H9 (cell line): ENCODE results near the gene ESRRB. TPM values are rescaled to one million over a fixed set of nuclear protein-coding genes. Genes with fewer than 3 reads are reported as not detected.

ENCODE experiments used
- DNase-seq: peaks from one replicate; pipeline ENCODE4 v3.0.0-alpha.2; 2017
- H2AFZ ChIP-seq: one replicate; pipeline ENCODE4 v1.6.1; 2013; ENCODE audit warnings: mild to moderate bottlenecking, low read length, control low read depth, moderate library complexity
- H2AK5ac ChIP-seq: 2 replicates; pipeline ENCODE4 v1.6.1; 2013; ENCODE audit warnings: low read length, control low read depth, mixed read lengths; ENCODE audit not compliant: insufficient read length
- H2BK120ac ChIP-seq: one replicate; pipeline ENCODE4 v1.6.1; 2013; ENCODE audit warnings: low read depth, mild to moderate bottlenecking, low read length, control low read depth, inconsistent platforms; ENCODE audit not compliant: poor library complexity, severe bottlenecking
- H2BK12ac ChIP-seq: 2 replicates; pipeline ENCODE4 v1.6.1; 2013; ENCODE audit warnings: low read length, control low read depth, mixed read lengths, low read depth; ENCODE audit not compliant: insufficient read length
- H2BK15ac ChIP-seq: 2 replicates; pipeline ENCODE4 v1.6.1; 2013; ENCODE audit warnings: low read depth, low read length, control low read depth
- H2BK20ac ChIP-seq: one replicate; pipeline ENCODE4 v1.6.1; 2013; ENCODE audit warnings: low read depth, mild to moderate bottlenecking, low read length, control low read depth, inconsistent platforms; ENCODE audit not compliant: poor library complexity, severe bottlenecking
- H2BK5ac ChIP-seq: 2 replicates; pipeline ENCODE4 v1.6.1; 2013; ENCODE audit warnings: low read length, control low read depth, mixed read lengths; ENCODE audit not compliant: insufficient read length
- H3K14ac ChIP-seq: 2 replicates; pipeline ENCODE4 v1.6.1; 2013; ENCODE audit warnings: low read length, control low read depth; ENCODE audit not compliant: insufficient read depth
- H3K18ac ChIP-seq: 2 replicates; pipeline ENCODE4 v1.6.1; 2013; ENCODE audit warnings: low read depth, mild to moderate bottlenecking, mixed read lengths, low read length, control low read depth; ENCODE audit not compliant: insufficient read length
- H3K23ac ChIP-seq: 2 replicates; pipeline ENCODE4 v1.6.1; 2013; ENCODE audit warnings: low read length, control low read depth, mixed read lengths, low read depth; ENCODE audit not compliant: insufficient read length
- H3K23me2 ChIP-seq: 2 replicates; pipeline ENCODE4 v1.6.1; 2013; ENCODE audit warnings: low read depth, mild to moderate bottlenecking, mixed read lengths, low read length, control low read depth; ENCODE audit not compliant: insufficient read length, poor library complexity, severe bottlenecking
- H3K27ac ChIP-seq: 2 replicates; pipeline ENCODE4 v1.5.1; 2013; ENCODE audit warnings: low read length, control low read depth, mixed read lengths, low read depth; ENCODE audit not compliant: insufficient read length
- H3K27me3 ChIP-seq: 2 replicates; pipeline ENCODE4 v1.6.1; 2013; ENCODE audit warnings: low read length, control low read depth, inconsistent platforms; ENCODE audit not compliant: insufficient read depth
- H3K4ac ChIP-seq: 2 replicates; pipeline ENCODE4 v1.6.1; 2013; ENCODE audit warnings: low read depth, mild to moderate bottlenecking, control low read depth, inconsistent platforms, low read length, moderate library complexity
- H3K4me1 ChIP-seq: 2 replicates; pipeline ENCODE4 v1.6.1; 2013; ENCODE audit warnings: low read length, control low read depth, inconsistent platforms; ENCODE audit not compliant: insufficient read depth
- H3K4me2 ChIP-seq: 2 replicates; pipeline ENCODE4 v1.6.1; 2013; ENCODE audit warnings: low read length, control low read depth, mixed read lengths; ENCODE audit not compliant: insufficient read length, insufficient read depth
- H3K56ac ChIP-seq: 2 replicates; pipeline ENCODE4 v1.6.1; 2013; ENCODE audit warnings: low read depth, mild to moderate bottlenecking, mixed read lengths, low read length, control low read depth; ENCODE audit not compliant: insufficient read length
- H3K79me1 ChIP-seq: 2 replicates; pipeline ENCODE4 v1.6.1; 2013; ENCODE audit warnings: low read depth, mild to moderate bottlenecking, moderate library complexity, low read length, control low read depth, inconsistent platforms; ENCODE audit not compliant: insufficient read depth, poor library complexity, severe bottlenecking
- H3K79me2 ChIP-seq: 2 replicates; pipeline ENCODE4 v1.6.1; 2013; ENCODE audit warnings: low read length, control low read depth, inconsistent platforms; ENCODE audit not compliant: insufficient read depth
- H3K9ac ChIP-seq: 2 replicates; pipeline ENCODE4 v1.6.1; 2013; ENCODE audit warnings: low read length, control low read depth, mixed read lengths; ENCODE audit not compliant: insufficient read length; ENCODE audit errors: extremely low read depth
- H3K9me3 ChIP-seq: one replicate; pipeline ENCODE4 v1.6.1; 2013; ENCODE audit warnings: low read depth, low read length, inconsistent platforms; ENCODE audit not compliant: control insufficient read depth
- H3T11ph ChIP-seq: one replicate; pipeline ENCODE4 v1.6.1; 2013; ENCODE audit warnings: mild to moderate bottlenecking, low read length, control low read depth, inconsistent platforms
- H4K20me1 ChIP-seq: one replicate; pipeline ENCODE4 v1.6.1; 2013; ENCODE audit not compliant: control insufficient read depth, insufficient read length, insufficient read depth
- H4K5ac ChIP-seq: 2 replicates; pipeline ENCODE4 v1.6.1; 2013; ENCODE audit warnings: low read depth, mild to moderate bottlenecking, mixed read lengths, low read length, control low read depth; ENCODE audit not compliant: insufficient read length
- H4K8ac ChIP-seq: replicated peaks from 2 replicates; pipeline ENCODE4 v1.6.1; 2013; ENCODE audit warnings: low read length, control low read depth, mixed read lengths, low read depth; ENCODE audit not compliant: insufficient read length
- H4K91ac ChIP-seq: 2 replicates; pipeline ENCODE4 v1.6.1; 2013; ENCODE audit warnings: low read depth, mild to moderate bottlenecking, moderate library complexity, mixed read lengths, low read length, control low read depth; ENCODE audit not compliant: insufficient read length
- H3K27ac Mint-ChIP-seq, 3 experiments: 2 replicates in 2 of 3; 3 replicates in 1 of 3; pipeline ENCODE4 v1.8.0; 2020 to 2021; ENCODE audit warnings: mixed read lengths in 3 of 3, mild to moderate bottlenecking in 1 of 3, moderate library complexity in 1 of 3
- H3K27me3 Mint-ChIP-seq: 2 replicates; pipeline ENCODE4 v1.8.0; 2021; ENCODE audit warnings: low read depth, mild to moderate bottlenecking, moderate library complexity, mixed read lengths
- H3K36me3 Mint-ChIP-seq, 3 experiments: 2 replicates in 2 of 3; 3 replicates in 1 of 3; pipeline ENCODE4 v1.8.0; 2020 to 2021; ENCODE audit warnings: low read depth in 3 of 3, mixed read lengths in 3 of 3; ENCODE audit not compliant: insufficient read depth in 1 of 3
- H3K4me1 Mint-ChIP-seq, 2 experiments: 2 replicates each; pipeline ENCODE4 v1.8.0; 2020; ENCODE audit warnings: mixed read lengths in 2 of 2
- H3K4me3 Mint-ChIP-seq, 2 experiments: 2 replicates in 1 of 2; 3 replicates in 1 of 2; pipeline ENCODE4 v1.8.0; 2020 to 2021; ENCODE audit warnings: mild to moderate bottlenecking in 2 of 2, mixed read lengths in 2 of 2, moderate library complexity in 1 of 2
- H3K9me3 Mint-ChIP-seq, 2 experiments: 2 replicates in 1 of 2; 3 replicates in 1 of 2; pipeline ENCODE4 v1.8.0; 2020; ENCODE audit warnings: mild to moderate bottlenecking in 2 of 2, mixed read lengths in 2 of 2, moderate library complexity in 1 of 2
- whole genome bisulfite sequencing: extraction: QIAGEN DNeasy Blood & Tissue Kit; methylation state at CpG from one replicate; pipeline ENCODE4 v1.1.7; 2013; ENCODE audit warnings: missing lambda C conversion rate, low lambda C conversion rate, mixed read lengths; ENCODE audit not compliant: insufficient read length; ENCODE audit errors: extremely low coverage; 5-methylcytosine and 5-hydroxymethylcytosine counted together
- total RNA-seq: library from RNA; stranded (reverse); gene quantifications from 2 replicates; pipeline ENCODE4 v1.2.1, GENCODE V29; 2021
- TF ChIP-seq, protein P1 (sequence below): fragments of 200-600 bp; sonication (generic); conservative IDR thresholded peaks from 3 replicates; pipeline ENCODE4 v1.8.0; 2021; ENCODE audit warnings: antibody characterized with exemption, mild to moderate bottlenecking

ESRRB gene
- total RNA-seq, 1 experiment from 2014 or later = 0.11 TPM

GRCh38 chr14:76334316-76334715, 41.6 kb upstream of the ESRRB start:
- peaks cover 22% of the 10 kb centered on the region for H3K27me3 Mint-ChIP-seq
- no CpG with 5 or more reads among the region's 11 CpGs for WGBS

More at GRCh38 chr14:76334316-76334715, 41.6 kb upstream of the ESRRB start:
- no peak overlapping the region for H2BK20ac ChIP-seq
- no peak overlapping the region for H2AFZ ChIP-seq
- no peak overlapping the region for H2BK120ac ChIP-seq
- no peaks in the 10 kb centered on the region for H4K20me1 ChIP-seq
- H3K23ac ChIP-seq = no peak overlapping the region
- no peaks in the 10 kb centered on the region for H3K27me3 ChIP-seq
- H3K9ac ChIP-seq = no peak overlapping the region
- no peak overlapping the region for H4K5ac ChIP-seq
- H2BK5ac ChIP-seq = no peak overlapping the region
- H3K27ac ChIP-seq = no peak overlapping the region
- H3K9me3 ChIP-seq = no peaks in the 10 kb centered on the region
- H3K4ac ChIP-seq = no peak overlapping the region
- no peak overlapping the region for H3K4me3 Mint-ChIP-seq
- peaks cover 0 to 2% (median 0%) of the 10 kb centered on the region in 3 experiments; a peak in 1 of 7 replicates for H3K36me3 Mint-ChIP-seq
- peaks cover 20 to 26% of the 10 kb centered on the region in 2 experiments for H3K4me1 Mint-ChIP-seq
- no peak overlapping the region for H2AK5ac ChIP-seq
- H3K4me1 ChIP-seq = peaks cover 7% of the 10 kb centered on the region; the same call in 1 of the 2 replicates
- H3T11ph ChIP-seq = no peak overlapping the region
- no peak overlapping the region for H3K27ac Mint-ChIP-seq
- H3K23me2 ChIP-seq = no peaks in the 10 kb centered on the region
- H2BK12ac ChIP-seq = no peak overlapping the region
- H4K8ac ChIP-seq = no peak overlapping the region
- H3K79me1 ChIP-seq = no peaks in the 10 kb centered on the region
- H3K9me3 Mint-ChIP-seq = no peaks in the 10 kb centered on the region
- H3K56ac ChIP-seq = no peak overlapping the region
- no peak for DNase-seq
- no peak overlapping the region for H3K4me2 ChIP-seq
- no peak overlapping the region for H3K14ac ChIP-seq
- TF ChIP-seq, protein P1, sequence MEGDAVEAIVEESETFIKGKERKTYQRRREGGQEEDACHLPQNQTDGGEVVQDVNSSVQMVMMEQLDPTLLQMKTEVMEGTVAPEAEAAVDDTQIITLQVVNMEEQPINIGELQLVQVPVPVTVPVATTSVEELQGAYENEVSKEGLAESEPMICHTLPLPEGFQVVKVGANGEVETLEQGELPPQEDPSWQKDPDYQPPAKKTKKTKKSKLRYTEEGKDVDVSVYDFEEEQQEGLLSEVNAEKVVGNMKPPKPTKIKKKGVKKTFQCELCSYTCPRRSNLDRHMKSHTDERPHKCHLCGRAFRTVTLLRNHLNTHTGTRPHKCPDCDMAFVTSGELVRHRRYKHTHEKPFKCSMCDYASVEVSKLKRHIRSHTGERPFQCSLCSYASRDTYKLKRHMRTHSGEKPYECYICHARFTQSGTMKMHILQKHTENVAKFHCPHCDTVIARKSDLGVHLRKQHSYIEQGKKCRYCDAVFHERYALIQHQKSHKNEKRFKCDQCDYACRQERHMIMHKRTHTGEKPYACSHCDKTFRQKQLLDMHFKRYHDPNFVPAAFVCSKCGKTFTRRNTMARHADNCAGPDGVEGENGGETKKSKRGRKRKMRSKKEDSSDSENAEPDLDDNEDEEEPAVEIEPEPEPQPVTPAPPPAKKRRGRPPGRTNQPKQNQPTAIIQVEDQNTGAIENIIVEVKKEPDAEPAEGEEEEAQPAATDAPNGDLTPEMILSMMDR = no peak
- no peak overlapping the region for H4K91ac ChIP-seq
- no peaks in the 10 kb centered on the region for H3K79me2 ChIP-seq
- no peak overlapping the region for H3K18ac ChIP-seq
- H2BK15ac ChIP-seq = no peak overlapping the region
